ENCODE measurements around the gene PHETA1. TPM values are rescaled to one million over a fixed set of nuclear protein-coding genes. Genes with fewer than 3 reads are reported as not detected.
"Not testable (repeated sequence)": the region's sequence is repeated elsewhere in the genome, so short reads cannot be mapped to it uniquely, and the experiment has no call there.

Gene PHETA1
- total RNA-seq, 1 donor from 2014 or later = 12.9 TPM

DNA sequence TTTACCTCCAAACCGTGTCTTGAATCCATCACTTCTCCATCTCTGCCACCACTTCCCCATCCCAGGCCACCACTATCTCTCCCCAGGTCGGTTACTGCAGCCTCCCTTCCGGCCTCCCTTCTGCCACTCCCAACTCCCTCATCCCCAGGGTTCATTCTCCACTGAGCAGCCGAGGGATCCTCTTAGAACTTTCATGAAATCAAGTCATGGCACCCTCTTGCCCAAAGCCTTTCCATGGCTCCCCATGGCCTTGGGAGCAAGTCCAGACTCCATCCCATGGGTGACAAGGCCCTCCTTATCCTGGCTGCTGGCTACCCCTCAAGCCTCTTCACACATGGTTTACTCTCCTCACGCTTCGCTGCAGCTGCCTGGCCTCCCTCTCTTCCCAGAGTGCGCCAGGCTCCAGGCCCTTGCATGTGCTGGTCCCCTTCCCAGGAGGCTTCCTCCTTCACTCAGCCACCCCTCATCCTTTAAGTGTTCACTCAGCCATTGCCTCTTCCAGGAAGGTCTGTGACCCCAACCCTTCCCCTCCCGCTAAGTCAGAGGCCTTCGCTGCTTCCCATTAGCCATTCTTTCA lies 18.9 kb upstream of the PHETA1 start:
- TF ChIP-seq, protein P1, sequence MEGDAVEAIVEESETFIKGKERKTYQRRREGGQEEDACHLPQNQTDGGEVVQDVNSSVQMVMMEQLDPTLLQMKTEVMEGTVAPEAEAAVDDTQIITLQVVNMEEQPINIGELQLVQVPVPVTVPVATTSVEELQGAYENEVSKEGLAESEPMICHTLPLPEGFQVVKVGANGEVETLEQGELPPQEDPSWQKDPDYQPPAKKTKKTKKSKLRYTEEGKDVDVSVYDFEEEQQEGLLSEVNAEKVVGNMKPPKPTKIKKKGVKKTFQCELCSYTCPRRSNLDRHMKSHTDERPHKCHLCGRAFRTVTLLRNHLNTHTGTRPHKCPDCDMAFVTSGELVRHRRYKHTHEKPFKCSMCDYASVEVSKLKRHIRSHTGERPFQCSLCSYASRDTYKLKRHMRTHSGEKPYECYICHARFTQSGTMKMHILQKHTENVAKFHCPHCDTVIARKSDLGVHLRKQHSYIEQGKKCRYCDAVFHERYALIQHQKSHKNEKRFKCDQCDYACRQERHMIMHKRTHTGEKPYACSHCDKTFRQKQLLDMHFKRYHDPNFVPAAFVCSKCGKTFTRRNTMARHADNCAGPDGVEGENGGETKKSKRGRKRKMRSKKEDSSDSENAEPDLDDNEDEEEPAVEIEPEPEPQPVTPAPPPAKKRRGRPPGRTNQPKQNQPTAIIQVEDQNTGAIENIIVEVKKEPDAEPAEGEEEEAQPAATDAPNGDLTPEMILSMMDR (IDR thresholded peaks at IDR 0.05) = no peak
- H3K36me3 ChIP-seq = no peaks in the 10 kb centered on the region
- intact Hi-C loops (cut with DNase I) = no loop called here
- no peak for DNase-seq (ENCODE audit: low spot score in 2 of 2)
- no peaks in the 10 kb centered on the region for H3K9me3 ChIP-seq
- H3K27me3 ChIP-seq = no peaks in the 10 kb centered on the region
- H3K4me3 ChIP-seq = no peak overlapping the region
- H3K4me1 ChIP-seq = no peaks in the 10 kb centered on the region
- H3K27ac ChIP-seq = no peak overlapping the region

DNA sequence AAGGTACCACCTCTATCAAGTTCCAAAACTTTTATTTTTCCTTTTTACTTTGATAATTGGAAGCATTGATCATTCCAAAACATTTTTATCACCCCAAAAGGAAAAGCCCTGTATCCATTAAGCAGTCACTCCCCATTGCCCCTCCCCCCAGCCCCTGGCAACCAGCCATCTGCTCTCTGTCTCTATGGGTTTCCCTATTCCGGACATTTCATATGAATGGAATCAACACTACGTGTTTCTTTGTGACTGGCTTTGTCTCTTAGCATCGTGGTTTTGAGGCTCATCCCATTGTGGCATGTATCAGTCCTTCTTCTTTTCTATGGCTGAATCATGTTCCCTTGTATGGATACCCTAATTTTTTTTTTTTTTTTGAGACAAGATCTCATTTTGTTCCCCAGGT lies 18.0 kb upstream of the PHETA1 start:
- no peak overlapping the region for H3K4me3 ChIP-seq
- DNase-seq (ENCODE audit: low spot score in 2 of 2) = no peak
- TF ChIP-seq, protein P1 (IDR thresholded peaks at IDR 0.05) = no peak
- H3K4me1 ChIP-seq = no peaks in the 10 kb centered on the region
- intact Hi-C loops (cut with DNase I) = no loop called here
- H3K9me3 ChIP-seq = no peaks in the 10 kb centered on the region
- no peak overlapping the region for H3K27ac ChIP-seq
- H3K36me3 ChIP-seq = no peaks in the 10 kb centered on the region
- H3K27me3 ChIP-seq = no peaks in the 10 kb centered on the region

DNA sequence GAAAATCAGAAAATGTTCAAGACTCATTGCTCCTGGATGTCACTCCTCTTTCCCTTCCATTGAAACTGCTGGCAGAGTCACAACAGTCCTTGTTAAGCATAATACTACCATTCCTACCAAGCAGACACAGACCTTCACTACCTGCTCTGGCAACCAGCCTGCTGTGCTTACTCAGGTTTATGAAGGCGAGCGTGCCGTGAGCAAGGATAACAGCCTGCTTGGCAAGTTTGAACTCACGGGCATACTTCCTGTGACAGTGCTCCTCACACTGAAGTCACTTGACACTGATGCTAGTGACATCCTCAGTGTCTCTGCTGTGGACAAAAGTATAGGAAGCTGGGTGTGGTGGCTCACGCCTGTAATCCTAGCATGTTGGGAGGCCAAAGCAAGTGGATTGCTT lies 15.7 kb upstream of the PHETA1 start:
- H3K27ac ChIP-seq = no peak overlapping the region
- H3K4me1 ChIP-seq = no peaks in the 10 kb centered on the region
- DNase-seq (ENCODE audit: low spot score in 2 of 2) = no peak
- intact Hi-C loops (cut with DNase I) = no loop called here
- no peak overlapping the region for H3K4me3 ChIP-seq
- no peaks in the 10 kb centered on the region for H3K27me3 ChIP-seq
- TF ChIP-seq, protein P1 (IDR thresholded peaks at IDR 0.05) = no peak
- H3K9me3 ChIP-seq = no peaks in the 10 kb centered on the region
- H3K36me3 ChIP-seq = no peaks in the 10 kb centered on the region

DNA sequence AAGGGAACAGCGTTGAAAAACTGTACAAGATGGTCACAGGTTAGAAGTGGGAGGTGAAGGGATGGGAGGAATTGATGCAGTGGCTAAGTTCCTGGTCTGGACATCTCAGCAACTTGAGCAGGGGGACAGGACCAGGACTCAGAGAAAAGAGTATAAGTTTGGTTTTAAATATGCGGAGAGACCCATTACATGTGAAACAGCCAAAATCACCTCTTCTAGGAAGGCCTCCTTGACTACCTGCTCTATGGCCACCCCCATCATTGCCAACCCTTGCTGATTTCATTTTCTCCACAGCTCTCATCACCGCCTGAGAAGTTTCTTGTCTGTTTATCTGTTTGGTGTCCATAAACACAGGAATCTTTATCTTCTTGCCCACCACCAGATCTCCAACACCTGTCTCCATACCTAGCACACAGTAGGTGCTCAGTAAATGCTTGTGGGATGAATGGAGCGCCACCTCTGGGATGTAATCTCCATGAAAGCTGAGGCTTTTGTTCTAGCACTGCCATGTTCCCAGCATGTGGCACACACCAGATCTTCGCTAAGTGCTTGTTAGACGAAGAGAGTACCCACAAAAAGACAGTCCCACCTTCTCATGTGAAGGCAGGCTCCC lies 11.2 kb upstream of the PHETA1 start:
- no peak for DNase-seq (ENCODE audit: low spot score in 2 of 2)
- H3K27me3 ChIP-seq = no peaks in the 10 kb centered on the region
- no peak overlapping the region for H3K4me3 ChIP-seq
- intact Hi-C loops (cut with DNase I) = no loop called here
- H3K36me3 ChIP-seq = no peaks in the 10 kb centered on the region
- TF ChIP-seq, protein P1 (IDR thresholded peaks at IDR 0.05) = no peak
- no peak overlapping the region for H3K27ac ChIP-seq
- H3K9me3 ChIP-seq = no peaks in the 10 kb centered on the region
- no peaks in the 10 kb centered on the region for H3K4me1 ChIP-seq

DNA sequence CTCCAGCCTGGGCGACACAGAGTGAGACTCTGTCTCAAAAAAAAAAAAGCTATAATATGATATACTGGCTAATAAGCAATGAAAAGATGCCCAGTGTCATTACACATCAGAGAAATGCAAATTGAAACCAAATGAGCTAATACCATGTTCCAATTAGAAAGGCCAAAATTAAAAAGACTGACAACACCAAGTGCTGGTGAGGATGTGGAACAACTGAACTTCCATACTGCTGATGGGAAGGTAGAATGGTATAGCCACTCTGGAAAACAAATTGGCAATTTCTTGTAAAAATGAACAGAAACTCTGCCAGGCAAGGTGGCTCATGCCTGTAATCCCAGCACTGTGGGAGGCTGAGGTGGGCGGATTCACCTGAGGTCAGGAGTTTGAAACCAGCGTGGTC lies 8.5 kb upstream of the PHETA1 start:
- no peak overlapping the region for H3K27ac ChIP-seq
- no peak for DNase-seq (ENCODE audit: low spot score in 2 of 2)
- H3K9me3 ChIP-seq = no peaks in the 10 kb centered on the region
- H3K4me1 ChIP-seq = no peaks in the 10 kb centered on the region
- H3K27me3 ChIP-seq = no peaks in the 10 kb centered on the region
- H3K4me3 ChIP-seq = no peak overlapping the region
- H3K36me3 ChIP-seq = no peaks in the 10 kb centered on the region
- TF ChIP-seq, protein P1 (IDR thresholded peaks at IDR 0.05) = no peak
- intact Hi-C loops (cut with DNase I) = no loop called here

DNA sequence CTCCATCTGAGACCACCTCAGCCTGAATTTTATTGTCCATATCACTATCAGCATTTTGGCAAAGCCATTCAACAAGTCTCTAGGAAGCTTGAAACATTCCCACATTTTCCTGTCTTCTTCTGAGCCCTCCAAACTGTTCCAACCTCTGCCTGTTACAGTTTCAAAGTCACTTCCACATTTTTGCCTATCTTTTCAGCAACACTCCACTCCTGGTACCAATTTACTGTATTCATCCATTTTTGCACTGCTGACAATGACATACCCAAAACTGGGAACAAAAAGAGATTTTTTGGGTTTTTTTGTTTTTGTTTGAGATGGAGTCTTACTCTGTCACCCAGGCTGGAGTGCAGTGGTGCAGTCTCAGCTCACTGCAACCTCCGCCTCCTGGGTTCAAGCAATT lies 4.3 kb upstream of the PHETA1 start:
- H3K4me1 ChIP-seq = not testable (repeated sequence)

More for the DNA sequence above, 4.3 kb upstream of the PHETA1 start:
- intact Hi-C loops (cut with DNase I); H3K9me3 ChIP-seq; DNase-seq (ENCODE audit: low spot score in 2 of 2); H3K27me3 ChIP-seq; H3K27ac ChIP-seq; H3K4me3 ChIP-seq; H3K36me3 ChIP-seq: not testable (repeated sequence)

Data from ascending aorta (tissue), 2 donors.